Breast epithelium (tissue), 3 donors: ENCODE data around the gene PCDHA2.

Experiments used
- CTCF ChIP-seq, 3 donors: fragments of 450-650 bp; IDR thresholded peaks; one replicate each; pipeline ENCODE4 v1.5.1; 2016 to 2017; ENCODE audit warnings: antibody characterized with exemption in 3 of 3, mild to moderate bottlenecking in 3 of 3, moderate library complexity in 3 of 3
- POLR2A ChIP-seq: fragments of 450-650 bp; IDR thresholded peaks from one replicate; pipeline ENCODE4 v1.6.1; 2016; ENCODE audit warnings: antibody characterized with exemption, mild to moderate bottlenecking, moderate library complexity
- POLR2AphosphoS5 ChIP-seq, 3 donors: sonication (generic); formaldehyde crosslinking; IDR thresholded peaks; one replicate each; pipeline ENCODE4 v1.6.1; 2017; ENCODE audit warnings: antibody characterized with exemption in 3 of 3

- TF ChIP-seq CTCF (IDR thresholded peaks at IDR 0.05): no peak
- TF ChIP-seq POLR2A: no peak
- no peak for TF ChIP-seq POLR2AphosphoS5 (IDR thresholded peaks at IDR 0.05)
These were observed 48.4 kb downstream of the PCDHA2 start for GRCh38 chr5:140842798-140843733.
